Measurements from ENCODE around the gene NR2C1.
"Not testable (repeated sequence)": the region's sequence is repeated elsewhere in the genome, so short reads cannot be mapped to it uniquely, and the experiment has no call there.

NR2C1 gene

DNA sequence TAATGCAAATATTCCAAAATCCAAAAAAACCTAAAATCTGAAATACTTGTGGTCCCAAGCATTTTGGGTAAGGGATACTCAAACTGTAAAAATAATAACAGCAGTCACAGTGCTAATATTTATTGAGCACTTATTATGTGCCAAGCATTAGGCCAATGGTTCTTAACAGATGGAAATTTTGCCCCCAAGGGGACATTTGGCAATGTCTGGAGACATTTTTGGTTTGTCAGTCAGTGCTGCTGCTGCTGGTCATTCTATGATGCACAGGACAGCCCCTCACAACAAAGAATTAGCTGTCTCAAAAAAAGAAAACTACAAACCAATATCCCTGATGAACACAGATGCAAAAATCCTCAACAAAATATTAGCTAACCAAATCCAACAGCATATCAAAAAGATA is 75.7 kb downstream of the NR2C1 start:
- DNase-seq: no peak

- DNase-seq: no peak
Measured at GRCh38 chr12:94997061-94997460, 76.4 kb downstream of the NR2C1 start.

DNA sequence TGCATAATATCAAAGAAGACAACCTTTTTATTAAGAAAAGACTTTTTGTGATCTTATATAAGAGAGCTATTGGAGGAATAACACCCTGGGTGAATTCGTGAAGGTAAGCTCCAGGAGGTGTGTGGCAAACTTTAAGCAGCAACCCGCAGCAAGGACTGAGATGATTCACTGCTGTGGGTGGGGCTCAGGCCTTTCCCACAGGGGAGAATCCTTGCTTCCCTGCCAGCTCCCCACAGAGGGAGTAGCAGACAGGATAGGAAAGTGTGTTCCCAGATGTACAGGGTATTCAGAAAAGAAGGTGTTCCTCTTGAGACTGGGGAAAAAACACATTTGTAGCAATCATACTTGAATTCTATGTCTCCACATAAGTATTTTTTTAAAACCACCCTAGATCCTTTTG is 79.1 kb downstream of the NR2C1 start:
- DNase-seq: no peak

DNA sequence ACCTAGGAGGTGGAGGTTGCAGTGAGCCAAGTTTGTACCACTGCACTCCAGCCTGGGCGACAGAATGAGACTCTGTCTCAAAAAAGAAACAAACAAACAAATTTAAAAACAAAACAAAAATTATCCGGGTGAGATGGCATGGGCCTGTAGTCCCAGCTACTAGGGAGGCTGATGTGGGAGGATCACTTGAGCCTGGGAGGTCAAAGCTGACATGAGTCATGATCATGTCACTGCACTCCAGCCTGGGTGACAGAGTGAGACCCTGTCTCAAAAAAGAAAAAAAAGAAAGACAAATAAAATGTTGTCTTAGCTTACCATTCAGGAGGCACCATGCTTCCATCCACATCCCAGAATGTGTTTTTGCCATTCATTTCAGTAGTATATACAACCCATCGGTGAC is 79.6 kb downstream of the NR2C1 start:
- DNase-seq: not testable (repeated sequence)

GRCh38 chr12:94990222-94990621 is 83.2 kb downstream of the NR2C1 start:
- no peak for DNase-seq

GRCh38 chr12:94988471-94988870 is 84.9 kb downstream of the NR2C1 start:
- no peak for DNase-seq

GRCh38 chr12:94987801-94988200 is 85.6 kb downstream of the NR2C1 start:
- DNase-seq: no peak

GRCh38 chr12:94987076-94987669 is 86.2 kb downstream of the NR2C1 start:
- no peak for DNase-seq

GRCh38 chr12:94985099-94985498 is 88.3 kb downstream of the NR2C1 start:
- DNase-seq: not testable (repeated sequence)

DNA sequence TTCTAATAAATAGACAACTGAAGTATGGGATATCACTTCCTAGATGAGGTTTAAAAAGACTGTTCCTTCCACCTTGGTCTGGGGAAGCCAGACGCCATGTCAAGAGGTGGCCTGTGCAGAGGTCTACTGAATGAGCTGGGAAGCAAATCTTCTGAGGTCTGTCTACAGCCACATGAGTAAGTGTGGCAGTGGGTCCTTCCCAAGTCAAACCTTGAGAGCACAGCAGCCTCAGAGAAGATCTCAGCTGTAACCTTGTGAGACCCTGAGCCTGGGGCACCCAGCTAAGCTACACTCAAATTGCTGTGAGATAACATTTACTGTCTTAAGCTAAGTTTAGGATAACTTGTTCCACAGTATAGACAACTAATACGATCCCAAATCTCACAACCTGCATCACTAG is 90.1 kb downstream of the NR2C1 start:
- no peak for DNase-seq

GRCh38 chr12:94982456-94982855 is 91.0 kb downstream of the NR2C1 start:
- DNase-seq: no peak

DNA sequence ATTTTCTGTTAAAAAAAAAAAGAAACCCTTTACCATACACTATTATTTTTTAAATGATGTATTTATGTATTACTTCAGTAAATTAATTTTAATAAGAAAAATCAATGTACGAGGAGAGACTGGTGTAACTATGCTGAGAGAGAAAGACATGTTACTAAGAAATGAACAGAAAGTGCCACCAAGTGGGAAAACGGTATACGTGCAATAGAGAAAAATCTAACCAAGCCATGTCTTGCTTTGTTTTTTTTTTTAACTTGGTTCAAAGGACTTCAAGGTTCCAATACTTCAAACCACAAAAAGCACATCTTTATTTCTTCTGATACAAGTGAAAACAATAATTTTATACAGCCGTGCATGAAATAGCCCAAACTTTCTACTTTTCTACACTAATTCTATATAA is 92.8 kb downstream of the NR2C1 start:
- DNase-seq: no peak

DNA sequence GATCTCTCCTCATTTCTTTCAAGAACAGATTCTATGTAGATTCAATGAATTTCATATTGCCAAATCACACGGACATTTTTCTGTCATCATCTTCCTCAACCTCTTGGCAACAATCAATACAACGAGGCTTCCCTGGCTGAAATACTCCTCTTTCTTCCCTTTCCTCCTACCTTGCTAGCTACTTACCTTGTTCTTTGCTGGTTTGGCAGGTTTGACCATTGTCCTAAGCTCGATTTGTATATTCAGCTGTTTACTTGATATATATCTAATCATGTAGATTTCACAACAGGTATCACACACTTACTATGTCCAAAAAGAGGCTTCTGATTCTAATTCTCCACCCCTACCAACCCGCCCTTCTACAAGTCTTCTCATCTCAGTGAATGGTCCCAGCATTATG is 93.5 kb downstream of the NR2C1 start:
- DNase-seq: no peak

GRCh38 chr12:94977766-94978468 is 95.5 kb downstream of the NR2C1 start:
- DNase-seq: no peak

GRCh38 chr12:94973221-94973620 is 100.2 kb downstream of the NR2C1 start:
- DNase-seq: no peak

GRCh38 chr12:94972795-94973194 is 100.6 kb downstream of the NR2C1 start:
- DNase-seq: no peak

- DNase-seq: no peak
Measured at GRCh38 chr12:94971923-94972322, 101.5 kb downstream of the NR2C1 start.

- DNase-seq: no peak
Measured at GRCh38 chr12:94970560-94970959, 102.9 kb downstream of the NR2C1 start.
